ENCODE measurements around the gene TST. TPM values are rescaled to one million over a fixed set of nuclear protein-coding genes. Genes with fewer than 3 reads are reported as not detected.

The TST gene
- total RNA-seq, 1 experiment from 2014 or later: 16.2 TPM

GRCh38 chr22:37010976-37011375 is 8.3 kb downstream of the TST start:
- POLR2A ChIA-PET: interaction anchor here (0.6 to 1.2 kb wide), 2 partner anchors 8 to 113 kb away, joined by 3 to 4 read pairs; partner anchors contain the start of genes MPST and TST

GRCh38 chr22:37010174-37010573 is 9.1 kb downstream of the TST start:
- POLR2A ChIA-PET: interaction anchor here (0.6 to 1.2 kb wide), 2 partner anchors 9 to 482 kb away, joined by 3 read pairs; partner anchors contain the start of genes MPST and TST
- H3K36me3 Mint-ChIP-seq (ENCODE audit: insufficient read depth, unreplicated experiment): peaks cover 4% of the 10 kb centered on the region
- no peaks in the 10 kb centered on the region for H3K4me1 Mint-ChIP-seq (ENCODE audit: insufficient read depth, unreplicated experiment)
- H3K27ac Mint-ChIP-seq (ENCODE audit: low read depth, unreplicated experiment): no peak overlapping the region
- peaks cover 34% of the 10 kb centered on the region for H3K27me3 Mint-ChIP-seq (ENCODE audit: insufficient read depth, unreplicated experiment)
- CTCF ChIA-PET: interaction anchor here (1.0 kb wide), 1 partner anchor 11 kb away, joined by 3 read pairs; no protein-coding TSS in a partner anchor
- peaks cover 8% of the 10 kb centered on the region for H3K9me3 Mint-ChIP-seq (ENCODE audit: unreplicated experiment)
- no peak for DNase-seq (ENCODE audit: unreplicated experiment)
- no TSS peak for BruUV-seq (replicated peaks)
- H3K4me3 Mint-ChIP-seq (ENCODE audit: unreplicated experiment): no peak overlapping the region
- intact Hi-C loops (cut with micrococcal nuclease): no loop called here
- TF ChIP-seq CTCF (IDR thresholded peaks at IDR 0.05; ENCODE audit: unreplicated experiment): no peak

More at GRCh38 chr22:37010976-37011375, 8.3 kb downstream of the TST start:
- Mint-ChIP-seq H3K27ac (ENCODE audit: low read depth, unreplicated experiment) (no peak overlapping the region), H3K9me3 (ENCODE audit: unreplicated experiment) (peaks cover 1% of the 10 kb centered on the region), H3K4me3 (ENCODE audit: unreplicated experiment) (no peak overlapping the region), H3K27me3 (ENCODE audit: insufficient read depth, unreplicated experiment) (peaks cover 26% of the 10 kb centered on the region), H3K36me3 (ENCODE audit: insufficient read depth, unreplicated experiment) (peaks cover 4% of the 10 kb centered on the region), H3K4me1 (ENCODE audit: insufficient read depth, unreplicated experiment) (no peaks in the 10 kb centered on the region)
- intact Hi-C loops (cut with micrococcal nuclease): no loop called here
- no peak for DNase-seq (ENCODE audit: unreplicated experiment)
- BruUV-seq (replicated peaks): no TSS peak
- CTCF ChIA-PET: no interaction called here
- TF ChIP-seq CTCF (IDR thresholded peaks at IDR 0.05; ENCODE audit: unreplicated experiment): no peak

GRCh38 chr22:37009490-37009889 is 9.8 kb downstream of the TST start:
- Mint-ChIP-seq H3K27ac (ENCODE audit: low read depth, unreplicated experiment) (no peak overlapping the region), H3K36me3 (ENCODE audit: insufficient read depth, unreplicated experiment) (peaks cover 4% of the 10 kb centered on the region), H3K27me3 (ENCODE audit: insufficient read depth, unreplicated experiment) (peaks cover 34% of the 10 kb centered on the region), H3K4me3 (ENCODE audit: unreplicated experiment) (no peak overlapping the region), H3K4me1 (ENCODE audit: insufficient read depth, unreplicated experiment) (no peaks in the 10 kb centered on the region), H3K9me3 (ENCODE audit: unreplicated experiment) (peaks cover 8% of the 10 kb centered on the region)
- intact Hi-C loops (cut with micrococcal nuclease): no loop called here
- ChIA-PET POLR2A (no interaction called here), CTCF (interaction anchor here (1.0 kb wide), 1 partner anchor 12 kb away, joined by 3 read pairs; no protein-coding TSS in a partner anchor)
- no peak for DNase-seq (ENCODE audit: unreplicated experiment)
- no peak for TF ChIP-seq CTCF (IDR thresholded peaks at IDR 0.05; ENCODE audit: unreplicated experiment)
- no TSS peak for BruUV-seq (replicated peaks)

GRCh38 chr22:37008365-37008764 is 10.9 kb downstream of the TST start:
- Mint-ChIP-seq H3K4me1 (ENCODE audit: insufficient read depth, unreplicated experiment) (no peaks in the 10 kb centered on the region), H3K36me3 (ENCODE audit: insufficient read depth, unreplicated experiment) (peaks cover 4% of the 10 kb centered on the region), H3K27me3 (ENCODE audit: insufficient read depth, unreplicated experiment) (peaks cover 34% of the 10 kb centered on the region), H3K4me3 (ENCODE audit: unreplicated experiment) (no peak overlapping the region), H3K27ac (ENCODE audit: low read depth, unreplicated experiment) (no peak overlapping the region), H3K9me3 (ENCODE audit: unreplicated experiment) (peaks cover 8% of the 10 kb centered on the region)
- no peak for TF ChIP-seq CTCF (IDR thresholded peaks at IDR 0.05; ENCODE audit: unreplicated experiment)
- no peak for DNase-seq (ENCODE audit: unreplicated experiment)
- ChIA-PET POLR2A (no interaction called here), CTCF (no interaction called here)
- BruUV-seq (replicated peaks): no TSS peak
- intact Hi-C loops (cut with micrococcal nuclease): no loop called here

All from MCF 10A (cell line).